ENCODE measurements around the gene MID1.
A peak's percentile ranks its signal among the peaks of the same experiment; 100 is the strongest.

The MID1 gene

DNA sequence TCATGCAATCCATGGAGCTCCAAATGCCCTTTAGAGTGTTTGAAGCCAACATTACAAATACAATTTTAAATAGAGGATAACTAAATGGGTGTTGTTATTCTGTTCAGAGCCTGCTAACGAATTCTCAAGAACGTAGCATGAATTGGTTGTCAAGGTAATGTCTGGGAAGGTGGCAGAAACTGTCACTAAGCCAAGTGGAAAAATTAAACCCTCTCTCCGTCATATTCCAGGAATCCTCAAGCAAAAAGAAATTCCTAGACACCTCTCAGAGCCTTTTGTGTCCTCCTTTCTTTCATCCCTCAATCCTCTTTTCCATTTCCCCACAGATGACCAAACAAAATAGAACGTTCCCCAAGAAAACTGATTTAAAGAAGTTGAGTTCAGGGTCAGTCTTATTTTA, 204.0 kb downstream of the MID1 start:
- DNase-seq = no peak
- Histone ChIP-seq H2BK12ac (ENCODE audit: low read length in 2 of 2) (no peak overlapping the region), H3K4ac (ENCODE audit: low read depth in 1 of 2, low read length in 2 of 2) (no peak overlapping the region), H2AK5ac (ENCODE audit: low read length, severe bottlenecking) (no peak overlapping the region), H3K36me3 (ENCODE audit: control insufficient read depth in 1 of 2, insufficient read depth in 2 of 2, low read depth in 1 of 2, low read length in 2 of 2) (no peaks in the 10 kb centered on the region), H2AFZ (ENCODE audit: low read depth, low read length) (no peak overlapping the region), H3K9me3 (ENCODE audit: control insufficient read depth, low read length) (no peaks in the 10 kb centered on the region), H2BK120ac (ENCODE audit: low read depth, low read length) (no peak overlapping the region), H4K91ac (ENCODE audit: low read length) (no peak overlapping the region), H3K18ac (ENCODE audit: low read depth in 1 of 2, low read length in 2 of 2) (no peak overlapping the region), H4K8ac (ENCODE audit: low read length) (no peak overlapping the region), H2BK15ac (ENCODE audit: low read depth, poor library complexity, severe bottlenecking) (no peak overlapping the region), H3K4me1 (ENCODE audit: control insufficient read depth, insufficient read depth, low read depth, low read length) (peaks cover 3% of the 10 kb centered on the region), H3K27me3 (ENCODE audit: control insufficient read depth in 1 of 2, insufficient read depth in 1 of 2, low read length in 2 of 2) (no peaks in the 10 kb centered on the region), H3K9ac (ENCODE audit: low read length) (no peak overlapping the region), H3K4me3 (ENCODE audit: insufficient read depth in 1 of 2, low read depth in 1 of 2, low read length in 2 of 2) (no peak overlapping the region), H3K23ac (ENCODE audit: low read length in 2 of 2) (no peak overlapping the region), H3K79me1 (replicated peaks; ENCODE audit: low read length, poor library complexity, severe bottlenecking) (no peaks in the 10 kb centered on the region), H3K4me2 (ENCODE audit: low read length, poor library complexity, severe bottlenecking) (no peak overlapping the region), H3K14ac (ENCODE audit: low read length in 2 of 2) (no peak overlapping the region), H2BK5ac (ENCODE audit: low read depth, low read length, poor library complexity, severe bottlenecking) (no peak overlapping the region), H3K27ac (ENCODE audit: low read length, poor library complexity, severe bottlenecking) (peak overlapping the region; percentile 87)
- 100% methylated on average over 2 of the region's 4 CpGs for WGBS

GRCh38 chrX:10415306-10416001, 204.9 kb downstream of the MID1 start:
- Histone ChIP-seq H4K8ac (ENCODE audit: low read length) (no peak overlapping the region), H3K4ac (ENCODE audit: low read depth in 1 of 2, low read length in 2 of 2) (no peak overlapping the region), H3K23ac (ENCODE audit: low read length in 2 of 2) (no peak overlapping the region), H3K14ac (ENCODE audit: low read length in 2 of 2) (no peak overlapping the region), H3K18ac (ENCODE audit: low read depth in 1 of 2, low read length in 2 of 2) (no peak overlapping the region), H3K9me3 (ENCODE audit: control insufficient read depth, low read length) (no peaks in the 10 kb centered on the region), H3K4me3 (ENCODE audit: insufficient read depth in 1 of 2, low read depth in 1 of 2, low read length in 2 of 2) (peak overlapping the region in 1 of 2 experiments; percentile 19), H3K36me3 (ENCODE audit: control insufficient read depth in 1 of 2, insufficient read depth in 2 of 2, low read depth in 1 of 2, low read length in 2 of 2) (no peaks in the 10 kb centered on the region), H2BK15ac (ENCODE audit: low read depth, poor library complexity, severe bottlenecking) (no peak overlapping the region), H3K27ac (ENCODE audit: low read length, poor library complexity, severe bottlenecking) (peak overlapping the region; percentile 98), H3K4me2 (ENCODE audit: low read length, poor library complexity, severe bottlenecking) (no peak overlapping the region), H2BK12ac (ENCODE audit: low read length in 2 of 2) (no peak overlapping the region), H4K91ac (ENCODE audit: low read length) (no peak overlapping the region), H2BK5ac (ENCODE audit: low read depth, low read length, poor library complexity, severe bottlenecking) (peak overlapping the region; percentile 84), H2AK5ac (ENCODE audit: low read length, severe bottlenecking) (peak overlapping the region; percentile 44), H3K79me1 (replicated peaks; ENCODE audit: low read length, poor library complexity, severe bottlenecking) (no peaks in the 10 kb centered on the region), H2AFZ (ENCODE audit: low read depth, low read length) (no peak overlapping the region), H3K27me3 (ENCODE audit: control insufficient read depth in 1 of 2, insufficient read depth in 1 of 2, low read length in 2 of 2) (no peaks in the 10 kb centered on the region), H3K4me1 (ENCODE audit: control insufficient read depth, insufficient read depth, low read depth, low read length) (peaks cover 3% of the 10 kb centered on the region), H3K9ac (ENCODE audit: low read length) (peak overlapping the region; percentile 62), H2BK120ac (ENCODE audit: low read depth, low read length) (no peak overlapping the region)
- WGBS = 96% methylated on average over 1 of the region's 9 CpGs
- DNase-seq = peak; percentile 17

DNA sequence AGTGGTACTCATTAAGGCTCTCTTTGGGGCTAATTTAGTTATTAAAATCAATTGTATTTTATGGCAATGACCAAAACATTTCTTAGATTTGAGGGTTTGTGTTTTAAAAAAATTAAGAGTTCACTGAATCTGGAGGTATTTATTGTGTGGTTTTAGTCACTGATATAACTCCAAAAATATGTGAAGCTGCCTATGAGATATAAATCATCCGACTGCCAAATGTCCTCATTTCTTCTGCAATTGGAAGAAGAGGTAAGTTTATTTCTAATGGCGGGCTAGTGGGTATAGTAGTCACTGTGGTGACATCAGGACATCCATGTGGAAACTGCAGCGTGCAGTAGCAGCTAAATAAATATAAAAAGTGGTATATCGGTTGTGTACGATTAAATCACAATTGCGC, 205.5 kb downstream of the MID1 start:
- Histone ChIP-seq H3K14ac (ENCODE audit: low read length in 2 of 2) (no peak overlapping the region), H3K9me3 (ENCODE audit: control insufficient read depth, low read length) (no peaks in the 10 kb centered on the region), H4K91ac (ENCODE audit: low read length) (no peak overlapping the region), H3K4me2 (ENCODE audit: low read length, poor library complexity, severe bottlenecking) (peak overlapping the region; percentile 22), H2BK120ac (ENCODE audit: low read depth, low read length) (no peak overlapping the region), H3K23ac (ENCODE audit: low read length in 2 of 2) (no peak overlapping the region), H2BK5ac (ENCODE audit: low read depth, low read length, poor library complexity, severe bottlenecking) (peak overlapping the region; percentile 84), H3K27me3 (ENCODE audit: control insufficient read depth in 1 of 2, insufficient read depth in 1 of 2, low read length in 2 of 2) (no peaks in the 10 kb centered on the region), H3K4me1 (ENCODE audit: control insufficient read depth, insufficient read depth, low read depth, low read length) (peaks cover 3% of the 10 kb centered on the region), H3K36me3 (ENCODE audit: control insufficient read depth in 1 of 2, insufficient read depth in 2 of 2, low read depth in 1 of 2, low read length in 2 of 2) (no peaks in the 10 kb centered on the region), H3K18ac (ENCODE audit: low read depth in 1 of 2, low read length in 2 of 2) (no peak overlapping the region), H2BK15ac (ENCODE audit: low read depth, poor library complexity, severe bottlenecking) (no peak overlapping the region), H2AK5ac (ENCODE audit: low read length, severe bottlenecking) (no peak overlapping the region), H3K4ac (ENCODE audit: low read depth in 1 of 2, low read length in 2 of 2) (no peak overlapping the region), H4K8ac (ENCODE audit: low read length) (no peak overlapping the region), H3K4me3 (ENCODE audit: insufficient read depth in 1 of 2, low read depth in 1 of 2, low read length in 2 of 2) (peak overlapping the region in 1 of 2 experiments; percentile 19), H2AFZ (ENCODE audit: low read depth, low read length) (no peak overlapping the region), H2BK12ac (ENCODE audit: low read length in 2 of 2) (no peak overlapping the region), H3K27ac (ENCODE audit: low read length, poor library complexity, severe bottlenecking) (peak overlapping the region; percentile 98), H3K79me1 (replicated peaks; ENCODE audit: low read length, poor library complexity, severe bottlenecking) (no peaks in the 10 kb centered on the region), H3K9ac (ENCODE audit: low read length) (no peak overlapping the region)
- no peak for DNase-seq
- WGBS = 90% methylated on average over 6 of the region's 6 CpGs

DNA sequence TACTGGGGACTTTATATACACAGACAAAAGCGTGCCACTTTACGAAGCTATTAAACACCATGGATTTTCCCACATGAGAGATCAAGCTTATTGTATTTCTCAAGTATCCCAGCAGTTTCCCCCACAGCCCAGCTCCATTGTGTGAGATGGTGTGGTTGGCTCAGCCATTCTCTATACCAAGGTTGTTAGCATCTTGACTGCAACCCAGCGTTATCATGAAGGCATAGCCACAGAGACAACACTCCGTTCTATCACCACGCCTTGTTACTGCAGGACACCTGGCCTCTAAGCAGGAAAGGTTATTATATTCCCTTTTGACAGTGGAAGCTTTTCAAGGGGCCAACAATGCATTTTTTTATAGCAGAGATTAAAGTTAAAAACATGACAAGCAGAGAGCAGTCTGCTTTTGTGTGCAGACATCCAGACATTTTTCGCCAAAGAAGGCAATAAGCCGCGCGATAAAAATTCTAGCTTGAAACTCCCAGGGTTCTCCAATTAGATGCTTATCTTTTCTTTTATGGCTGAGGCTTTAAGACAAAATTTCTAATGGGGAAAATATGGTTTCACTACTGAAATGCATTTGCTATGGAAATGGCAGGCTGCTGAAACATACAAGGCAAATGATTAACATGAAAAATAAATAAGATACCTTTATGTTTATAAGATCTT, 206.1 kb downstream of the MID1 start:
- H3K18ac ChIP-seq (ENCODE audit: low read depth in 1 of 2, low read length in 2 of 2) = no peak overlapping the region
- H3K4ac ChIP-seq (ENCODE audit: low read depth in 1 of 2, low read length in 2 of 2) = no peak overlapping the region
- H2BK120ac ChIP-seq (ENCODE audit: low read depth, low read length) = no peak overlapping the region
- H2AFZ ChIP-seq (ENCODE audit: low read depth, low read length) = no peak overlapping the region
- WGBS = 98% methylated on average over 7 of the region's 9 CpGs
- H3K9me3 ChIP-seq (ENCODE audit: control insufficient read depth, low read length) = no peaks in the 10 kb centered on the region
- H3K27ac ChIP-seq (ENCODE audit: low read length, poor library complexity, severe bottlenecking) = peak overlapping the region; percentile 59
- no peak overlapping the region for H3K23ac ChIP-seq (ENCODE audit: low read length in 2 of 2)
- H3K4me3 ChIP-seq (ENCODE audit: insufficient read depth in 1 of 2, low read depth in 1 of 2, low read length in 2 of 2) = no peak overlapping the region
- H3K79me1 ChIP-seq (replicated peaks; ENCODE audit: low read length, poor library complexity, severe bottlenecking) = no peaks in the 10 kb centered on the region
- no peak overlapping the region for H2BK15ac ChIP-seq (ENCODE audit: low read depth, poor library complexity, severe bottlenecking)
- H3K14ac ChIP-seq (ENCODE audit: low read length in 2 of 2) = peak overlapping the region in 1 of 2 experiments; percentile 28
- H3K9ac ChIP-seq (ENCODE audit: low read length) = no peak overlapping the region
- H3K36me3 ChIP-seq (ENCODE audit: control insufficient read depth in 1 of 2, insufficient read depth in 2 of 2, low read depth in 1 of 2, low read length in 2 of 2) = no peaks in the 10 kb centered on the region
- no peak overlapping the region for H4K91ac ChIP-seq (ENCODE audit: low read length)
- no peak overlapping the region for H2AK5ac ChIP-seq (ENCODE audit: low read length, severe bottlenecking)
- no peak overlapping the region for H4K8ac ChIP-seq (ENCODE audit: low read length)
- no peaks in the 10 kb centered on the region for H3K27me3 ChIP-seq (ENCODE audit: control insufficient read depth in 1 of 2, insufficient read depth in 1 of 2, low read length in 2 of 2)
- H2BK5ac ChIP-seq (ENCODE audit: low read depth, low read length, poor library complexity, severe bottlenecking) = no peak overlapping the region
- H2BK12ac ChIP-seq (ENCODE audit: low read length in 2 of 2) = no peak overlapping the region
- DNase-seq = no peak
- peaks cover 3% of the 10 kb centered on the region for H3K4me1 ChIP-seq (ENCODE audit: control insufficient read depth, insufficient read depth, low read depth, low read length)
- H3K4me2 ChIP-seq (ENCODE audit: low read length, poor library complexity, severe bottlenecking) = no peak overlapping the region

All from mesenchymal stem cell (in vitro differentiated cells and primary cell).